Activated T-cell treated with anti-CD3 and anti-CD28 coated beads, Interleukin-2, amount 50 U/mL, for 1 hour (primary cell): ENCODE measurements around the gene SLC17A9.

Experiments
- DNase-seq: peaks from one replicate; pipeline ENCODE4 v3.0.0-alpha.2; 2020

SLC17A9 gene

DNA sequence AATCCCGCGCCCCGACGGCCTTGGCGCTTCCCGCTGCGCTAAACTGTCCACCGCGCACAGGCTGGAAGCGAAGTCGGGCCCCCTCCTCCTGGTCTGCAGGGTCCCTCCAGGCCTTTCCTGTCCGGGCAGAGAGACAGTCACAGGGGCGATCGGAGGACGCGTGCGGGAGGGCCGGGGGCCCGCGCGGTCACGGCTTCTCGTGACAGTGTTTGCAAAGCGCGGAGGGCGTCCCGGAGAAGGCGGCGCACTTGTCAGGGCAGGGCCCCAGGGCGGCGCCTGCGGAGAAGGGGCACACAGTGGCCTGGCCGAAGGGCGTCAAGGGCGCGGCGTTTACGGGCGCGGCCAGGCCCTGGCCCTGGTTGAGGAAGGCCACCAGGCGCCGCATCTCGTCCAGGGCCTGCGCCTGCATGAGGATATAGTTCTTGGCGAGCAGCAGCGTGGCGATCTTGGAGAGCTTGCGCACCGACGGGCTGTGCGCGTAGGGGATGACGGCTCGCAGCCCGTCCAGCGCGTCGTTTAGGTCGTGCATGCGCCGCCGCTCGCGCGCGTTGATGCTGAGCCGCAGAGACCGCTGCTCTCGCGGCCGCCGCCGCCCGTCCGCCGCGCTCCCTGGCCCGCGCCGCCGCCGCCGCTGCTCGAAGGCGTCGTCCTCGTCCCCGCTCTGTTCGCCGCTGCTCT lies 53.5 kb downstream of the SLC17A9 start:
- DNase-seq: peak; percentile 36

- DNase-seq: peak; percentile 52
These were observed 54.2 kb downstream of the SLC17A9 start, which contains the start of gene BHLHE23 for GRCh38 chr20:63006540-63007359. Gene BHLHE23 (minus strand): TSS chr20:63006964. CDS start chr20:63006774, 190 bp downstream.

DNA sequence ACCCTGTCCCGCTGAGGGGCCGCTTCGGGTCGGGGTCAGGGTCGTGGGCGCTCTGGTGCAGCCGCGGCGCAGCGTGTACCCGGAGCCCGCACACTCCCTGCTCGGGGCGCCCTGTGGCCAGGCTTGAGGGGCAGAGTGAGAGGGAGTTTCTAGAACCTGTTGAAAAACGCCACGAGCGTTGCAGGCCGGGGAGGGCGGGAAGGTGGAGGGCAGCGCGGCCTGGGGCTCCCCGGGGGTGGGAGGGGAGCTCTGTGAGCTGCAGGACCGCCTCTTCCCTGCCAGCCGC lies 54.8 kb downstream of the SLC17A9 start:
- DNase-seq: no peak

- DNase-seq: peak; percentile 36
These were observed 55.4 kb downstream of the SLC17A9 start for GRCh38 chr20:63007646-63008488.

DNA sequence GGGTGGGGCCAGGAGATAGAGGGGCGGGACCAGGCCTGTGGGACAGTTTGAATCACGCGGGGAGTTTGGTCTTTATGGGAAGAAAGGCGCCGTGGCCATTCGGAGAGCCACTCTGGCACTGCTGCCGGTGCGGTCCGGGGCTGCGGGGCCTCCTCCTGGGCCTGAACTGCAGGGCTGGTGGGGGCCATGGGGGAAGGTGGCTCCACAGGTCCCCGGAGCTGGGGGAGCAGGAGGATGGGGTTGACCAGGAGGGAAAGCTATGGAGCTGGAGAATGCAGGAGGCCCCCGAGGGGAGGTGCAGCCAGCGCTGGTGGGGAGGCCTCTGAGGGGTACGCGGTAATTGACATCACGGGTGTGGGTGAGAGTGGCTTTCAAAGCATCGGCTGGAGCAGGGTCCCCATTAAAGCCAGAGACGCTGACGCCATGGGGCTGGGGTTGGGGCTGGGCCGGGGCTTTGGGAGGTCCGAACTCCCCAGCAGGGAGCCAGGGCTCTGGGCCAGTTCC lies 56.1 kb downstream of the SLC17A9 start:
- no peak for DNase-seq

DNA sequence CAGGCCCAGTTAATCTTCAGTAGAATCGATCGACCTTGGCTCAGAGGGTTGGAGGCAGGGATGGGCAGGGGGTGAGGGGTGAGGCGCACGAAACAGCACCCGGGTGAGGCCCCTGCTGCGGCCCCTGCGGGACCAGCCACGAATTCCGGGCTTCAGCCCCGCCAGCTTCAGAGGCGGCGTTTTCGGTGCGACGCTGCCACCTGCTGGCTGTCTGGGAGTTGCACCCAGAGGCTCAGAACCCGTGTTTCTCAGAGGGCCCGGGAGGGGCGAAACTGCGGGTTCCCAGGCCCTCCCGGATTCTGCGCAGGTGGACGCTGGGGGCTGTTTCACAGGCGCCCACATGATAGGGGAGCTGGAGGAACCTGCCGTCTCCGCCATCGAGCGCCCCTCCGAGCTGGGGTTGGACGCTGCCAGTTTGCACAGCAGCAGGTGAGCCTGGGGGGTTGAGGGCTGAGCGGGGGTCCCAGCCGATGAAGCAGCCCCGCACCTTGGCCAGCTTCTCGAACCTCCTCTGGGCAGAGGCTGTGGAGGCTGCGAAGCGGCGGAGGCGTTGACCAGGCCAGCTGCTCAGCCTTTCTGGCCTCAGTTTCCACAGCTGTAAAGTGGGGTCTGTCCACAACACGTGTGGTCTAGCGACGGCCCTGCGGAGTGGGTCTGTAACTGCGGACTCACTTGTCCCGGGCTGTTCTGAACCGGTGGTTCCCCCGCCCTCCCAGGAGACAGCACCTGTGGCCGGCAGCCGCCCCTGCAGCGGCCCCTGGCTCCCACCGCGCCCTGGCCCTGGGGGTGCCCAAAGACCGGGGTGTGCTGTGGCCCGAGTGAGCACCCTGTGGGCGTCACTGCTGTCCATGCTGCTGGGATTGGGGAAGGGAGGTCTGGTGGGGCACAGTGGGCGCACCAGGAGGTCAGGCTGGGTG lies 56.8 kb downstream of the SLC17A9 start:
- peak; percentile 90 for DNase-seq

DNA sequence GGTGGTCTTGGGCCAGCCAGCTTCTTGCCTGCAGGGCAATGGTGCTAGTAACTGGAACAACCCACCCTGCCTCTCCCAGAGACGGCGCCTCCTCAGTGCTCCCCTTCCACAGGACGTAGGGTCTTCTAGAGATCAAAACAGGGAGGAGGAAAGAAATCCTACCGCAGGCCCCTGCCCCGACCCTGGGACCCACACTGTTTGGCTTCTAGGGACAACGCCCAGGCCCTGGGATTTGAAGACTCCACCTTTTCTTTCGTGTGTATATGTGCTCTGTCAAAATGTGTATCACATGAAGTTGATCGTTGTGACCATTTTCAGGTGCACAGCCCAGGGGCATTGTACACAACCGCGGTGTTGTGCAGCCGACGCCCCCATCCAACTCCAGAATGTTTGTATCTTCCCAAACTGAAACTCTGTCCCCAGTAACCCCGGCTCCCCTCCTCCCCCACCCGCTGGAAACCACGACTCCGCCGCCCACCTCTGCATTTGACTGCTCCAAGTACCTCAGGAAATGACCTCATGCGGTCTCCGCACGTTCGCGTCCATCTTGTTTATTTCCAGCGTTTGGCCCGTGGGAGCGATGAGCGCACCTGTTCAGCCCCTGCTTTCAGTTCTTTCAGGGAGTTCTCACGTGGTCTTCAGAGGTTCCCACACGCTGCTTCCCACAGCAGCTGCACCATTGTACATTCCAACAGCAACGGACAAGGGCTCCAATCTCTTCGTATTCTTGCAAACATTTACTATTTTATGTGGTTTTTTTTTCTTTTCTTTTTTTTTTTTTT lies 57.7 kb downstream of the SLC17A9 start:
- DNase-seq: peak; percentile 72

GRCh38 chr20:63011798-63012197 lies 59.3 kb downstream of the SLC17A9 start:
- DNase-seq: no peak

- no peak for DNase-seq
These were observed 60.7 kb downstream of the SLC17A9 start for GRCh38 chr20:63013207-63013606.

DNA sequence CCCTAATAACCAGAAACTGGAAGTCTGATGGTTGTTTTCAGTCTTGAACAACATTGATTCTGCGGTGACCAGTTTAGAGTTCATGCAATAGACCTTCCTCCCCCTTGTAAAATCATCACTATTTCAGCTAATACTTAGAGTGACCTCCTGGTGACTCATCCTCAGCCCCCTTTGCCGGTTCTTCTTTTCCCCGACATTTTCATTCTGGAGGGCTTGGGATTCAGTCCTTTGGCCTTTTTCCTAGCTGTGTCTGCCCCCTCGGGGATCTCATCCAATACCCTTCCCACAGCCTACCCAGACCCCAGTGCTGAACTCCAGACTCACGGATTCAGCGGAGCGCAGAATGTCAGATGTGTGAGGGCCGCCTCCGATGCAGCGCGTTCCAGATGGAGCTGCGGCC lies 61.8 kb downstream of the SLC17A9 start:
- DNase-seq: no peak

DNA sequence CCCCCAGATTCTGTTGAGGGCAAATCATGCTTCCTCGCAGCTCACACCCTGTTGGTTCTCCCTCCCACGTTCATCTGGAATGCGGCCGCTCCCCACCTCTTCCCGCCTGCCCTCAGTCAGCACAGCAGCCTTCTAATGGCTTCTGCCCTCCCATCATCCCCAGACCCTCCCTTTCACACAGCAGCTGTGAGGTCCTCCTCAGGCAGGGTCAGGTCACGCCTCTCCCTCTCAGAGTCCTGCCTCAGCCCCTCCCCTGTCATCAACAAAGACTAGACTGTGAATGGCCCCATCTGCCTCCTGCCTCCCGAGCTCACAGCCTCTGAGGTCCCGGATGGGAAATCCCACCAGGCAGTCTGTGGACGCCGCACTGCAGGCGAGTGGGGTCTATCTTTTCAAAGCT lies 62.2 kb downstream of the SLC17A9 start:
- no peak for DNase-seq

GRCh38 chr20:63015147-63015661 lies 62.7 kb downstream of the SLC17A9 start:
- no peak for DNase-seq

GRCh38 chr20:63015662-63016361 lies 63.3 kb downstream of the SLC17A9 start:
- DNase-seq: no peak

GRCh38 chr20:63016514-63017075 lies 64.1 kb downstream of the SLC17A9 start:
- DNase-seq: no peak

DNA sequence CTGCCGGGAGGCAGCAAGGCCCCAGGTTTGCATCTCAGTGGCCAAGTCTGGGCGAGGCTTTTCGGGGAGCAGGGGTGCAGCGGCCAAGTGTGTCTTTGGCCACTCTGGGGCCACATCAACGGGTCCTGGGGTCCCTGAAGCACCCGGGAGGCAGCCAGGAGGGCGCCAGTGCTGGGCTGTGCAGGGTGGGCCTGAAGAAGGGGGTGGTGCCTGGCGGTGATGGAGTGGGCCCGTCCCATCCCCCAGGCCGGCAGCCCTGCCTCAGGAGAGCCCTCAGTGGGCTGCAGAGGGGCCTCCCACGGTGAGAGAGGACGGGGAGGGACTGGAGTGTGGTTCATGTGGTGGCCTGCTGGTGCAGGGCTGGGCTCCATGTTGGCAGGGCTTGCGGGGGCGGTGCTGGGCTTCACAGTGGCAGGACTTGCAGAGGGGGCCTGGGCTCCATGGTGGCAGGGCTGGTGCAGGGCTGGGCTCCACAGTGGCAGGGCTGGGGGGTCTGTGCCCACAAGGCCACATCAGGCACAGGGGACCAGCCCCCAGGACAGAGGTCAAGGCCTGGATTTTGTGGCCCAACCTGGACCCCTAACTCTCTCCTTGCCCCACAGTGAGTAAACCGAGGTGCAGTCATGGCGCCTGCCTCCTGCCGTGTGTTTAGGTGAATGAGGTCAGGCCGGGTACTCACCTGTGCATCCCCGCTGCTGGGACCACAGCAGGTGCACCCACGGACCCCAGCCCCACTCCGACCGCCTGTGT lies 64.7 kb downstream of the SLC17A9 start:
- DNase-seq: no peak

GRCh38 chr20:63017826-63018411 lies 65.4 kb downstream of the SLC17A9 start:
- DNase-seq: no peak
